Neural progenitor cell (in vitro differentiated cells): ENCODE results near the gene B3GAT1.

Experiments used
- CTCF ChIP-seq: fragments of 200-600 bp; sonication (generic); IDR thresholded peaks from 2 replicates; pipeline ENCODE4 v1.5.1; 2017; ENCODE audit warnings: antibody characterized with exemption, mild to moderate bottlenecking
- EZH2 ChIP-seq: fragments of 200-600 bp; sonication (generic); IDR thresholded peaks from 2 replicates; pipeline ENCODE4 v1.6.1; 2017; ENCODE audit warnings: antibody characterized with exemption, mild to moderate bottlenecking, moderate library complexity
- EZH2phosphoT487 ChIP-seq: fragments of 200-600 bp; sonication (generic); IDR thresholded peaks from 2 replicates; pipeline ENCODE4 v1.6.1; 2017; ENCODE audit warnings: antibody characterized with exemption

- TF ChIP-seq CTCF (no peak), EZH2 (no peak), EZH2phosphoT487 (no peak)
These were observed 25.8 kb upstream of the B3GAT1 start for GRCh38 chr11:134437821-134438220.
